GM19023 (cell line): ENCODE measurements around the gene ZNG1F.
"Not testable (repeated sequence)": the region's sequence is repeated elsewhere in the genome, so short reads cannot be mapped to it uniquely, and the experiment has no call there.

Experiments used
- ATAC-seq: cut with Tn5 transposase; IDR thresholded peaks from one replicate; pipeline ENCODE4 v1.9.1; 2021; ENCODE audit warnings: mild to moderate bottlenecking, moderate library complexity; ENCODE audit not compliant: unreplicated experiment

Gene ZNG1F

GRCh38 chr9:41123812-41124211, 65.3 kb downstream of the ZNG1F start:
- not testable (repeated sequence) for ATAC-seq

- not testable (repeated sequence) for ATAC-seq
Measured at GRCh38 chr9:41123396-41123795, 65.7 kb downstream of the ZNG1F start.

- not testable (repeated sequence) for ATAC-seq
Measured at GRCh38 chr9:41120696-41121095, 68.4 kb downstream of the ZNG1F start.

GRCh38 chr9:41119719-41120118, 69.4 kb downstream of the ZNG1F start:
- not testable (repeated sequence) for ATAC-seq

GRCh38 chr9:41119311-41119710, 69.8 kb downstream of the ZNG1F start:
- not testable (repeated sequence) for ATAC-seq

- not testable (repeated sequence) for ATAC-seq
Measured at GRCh38 chr9:41113348-41113747, 75.8 kb downstream of the ZNG1F start.

GRCh38 chr9:41111414-41111813, 77.7 kb downstream of the ZNG1F start:
- not testable (repeated sequence) for ATAC-seq

GRCh38 chr9:41110913-41111312, 78.2 kb downstream of the ZNG1F start:
- ATAC-seq: not testable (repeated sequence)

- not testable (repeated sequence) for ATAC-seq
Measured at GRCh38 chr9:41109253-41109652, 79.9 kb downstream of the ZNG1F start.

GRCh38 chr9:41108816-41109215, 80.3 kb downstream of the ZNG1F start:
- ATAC-seq: not testable (repeated sequence)

- not testable (repeated sequence) for ATAC-seq
Measured at GRCh38 chr9:41106472-41107116, 82.5 kb downstream of the ZNG1F start.

- not testable (repeated sequence) for ATAC-seq
Measured at GRCh38 chr9:41105557-41106253, 83.4 kb downstream of the ZNG1F start.

- ATAC-seq: not testable (repeated sequence)
Measured at GRCh38 chr9:41104542-41104941, 84.6 kb downstream of the ZNG1F start.

GRCh38 chr9:41100508-41100907, 88.6 kb downstream of the ZNG1F start:
- not testable (repeated sequence) for ATAC-seq

GRCh38 chr9:41098759-41099158, 90.4 kb downstream of the ZNG1F start:
- ATAC-seq: not testable (repeated sequence)

GRCh38 chr9:41095060-41095459, 94.1 kb downstream of the ZNG1F start:
- ATAC-seq: not testable (repeated sequence)

- ATAC-seq: not testable (repeated sequence)
Measured at GRCh38 chr9:41094010-41094773, 94.9 kb downstream of the ZNG1F start.

- ATAC-seq: not testable (repeated sequence)
Measured at GRCh38 chr9:41090922-41091321, 98.2 kb downstream of the ZNG1F start.

GRCh38 chr9:41090386-41090785, 98.7 kb downstream of the ZNG1F start:
- not testable (repeated sequence) for ATAC-seq

- ATAC-seq: peak; percentile 76
Measured at GRCh38 chr9:41088450-41089059, 100.6 kb downstream of the ZNG1F start.

GRCh38 chr9:41087929-41088328, 101.2 kb downstream of the ZNG1F start:
- not testable (repeated sequence) for ATAC-seq
